AG10803 (cell line): ENCODE results near the gene HNRNPU.

Source experiments
- DNase-seq: peaks from one replicate; pipeline ENCODE4 v3.0.0; 2010; ENCODE audit warnings: low read depth
- H3K4me3 ChIP-seq: 2 replicates; pipeline ENCODE4 v1.5.1; 2011; ENCODE audit warnings: mild to moderate bottlenecking, low read length, control low read depth
- CTCF ChIP-seq: conservative IDR thresholded peaks from 2 replicates; pipeline ENCODE4 v1.5.1; 2011; ENCODE audit warnings: mild to moderate bottlenecking, low read length, control low read depth, inconsistent platforms

Gene HNRNPU

GRCh38 chr1:244858357-244858756 lies 6.0 kb downstream of the HNRNPU start:
- no peak for TF ChIP-seq CTCF
- no peak for DNase-seq
- H3K4me3 ChIP-seq, result no peak overlapping the region

GRCh38 chr1:244857761-244858160 lies 6.6 kb downstream of the HNRNPU start:
- no peak for DNase-seq
- H3K4me3 ChIP-seq, result no peak overlapping the region
- no peak for TF ChIP-seq CTCF

GRCh38 chr1:244854865-244855578 lies 9.3 kb downstream of the HNRNPU start:
- no peak for TF ChIP-seq CTCF
- H3K4me3 ChIP-seq, result no peak overlapping the region
- DNase-seq, result no peak

GRCh38 chr1:244854166-244854565 lies 10.2 kb downstream of the HNRNPU start:
- DNase-seq, result no peak
- H3K4me3 ChIP-seq, result no peak overlapping the region
- no peak for TF ChIP-seq CTCF

- no peak for DNase-seq
- no peak overlapping the region for H3K4me3 ChIP-seq
- no peak for TF ChIP-seq CTCF
Observed at GRCh38 chr1:244852694-244853093, 11.6 kb downstream of the HNRNPU start.

GRCh38 chr1:244851546-244852231 lies 12.7 kb downstream of the HNRNPU start:
- H3K4me3 ChIP-seq, result no peak overlapping the region
- no peak for DNase-seq
- no peak for TF ChIP-seq CTCF

GRCh38 chr1:244850896-244851295 lies 13.4 kb downstream of the HNRNPU start:
- no peak overlapping the region for H3K4me3 ChIP-seq
- DNase-seq, result no peak
- no peak for TF ChIP-seq CTCF
